ENCODE measurements around the gene ZIC2.
A peak's percentile ranks its signal among the peaks of the same experiment; 100 is the strongest.

ZIC2 gene

GRCh38 chr13:99959540-99960230 lies 21.9 kb upstream of the ZIC2 start:
- DNase-seq, result peak; percentile 54

GRCh38 chr13:99960663-99961311 lies 20.8 kb upstream of the ZIC2 start:
- DNase-seq, result no peak

GRCh38 chr13:99961636-99962035 lies 19.9 kb upstream of the ZIC2 start:
- no peak for DNase-seq

- no peak for DNase-seq
Observed at GRCh38 chr13:99962242-99962641, 19.3 kb upstream of the ZIC2 start.

GRCh38 chr13:99963816-99964339 lies 17.7 kb upstream of the ZIC2 start:
- DNase-seq, result no peak

- no peak for DNase-seq
Observed at GRCh38 chr13:99965329-99966000, 16.1 kb upstream of the ZIC2 start.

GRCh38 chr13:99966064-99966805 lies 15.3 kb upstream of the ZIC2 start:
- DNase-seq, result no peak

GRCh38 chr13:99967498-99967868 lies 14.1 kb upstream of the ZIC2 start:
- DNase-seq, result no peak

- no peak for DNase-seq
Observed at GRCh38 chr13:99967869-99968520, 13.6 kb upstream of the ZIC2 start.

- DNase-seq, result peak; percentile 29
Observed at GRCh38 chr13:99968521-99969452, 12.8 kb upstream of the ZIC2 start.

- DNase-seq, result no peak
Observed at GRCh38 chr13:99969453-99969918, 12.1 kb upstream of the ZIC2 start.

GRCh38 chr13:99969919-99970650 lies 11.5 kb upstream of the ZIC2 start:
- peak; percentile 94 for DNase-seq

- DNase-seq, result peak; percentile 89
Observed at GRCh38 chr13:99970651-99971575, 10.7 kb upstream of the ZIC2 start.

GRCh38 chr13:99971576-99972189 lies 9.9 kb upstream of the ZIC2 start, which contains the start of gene ZIC5:
ZIC5 (minus strand) TSS chr13:99971767; CDS start chr13:99971603, 164 bp downstream.
- no peak for DNase-seq

GRCh38 chr13:99972190-99972731 lies 9.3 kb upstream of the ZIC2 start:
- no peak for DNase-seq

GRCh38 chr13:99973163-99973807 lies 8.3 kb upstream of the ZIC2 start:
- DNase-seq, result no peak

GRCh38 chr13:99973808-99974185 lies 7.8 kb upstream of the ZIC2 start:
- DNase-seq, result no peak

GRCh38 chr13:99974296-99974938 lies 7.2 kb upstream of the ZIC2 start:
- no peak for DNase-seq

All from NCI-H146 (cell line).